Kidney capillary endothelial cell (primary cell): Measurements from ENCODE around the gene PRKCH.

Source experiments
- DNase-seq: peaks from one replicate; pipeline ENCODE4 v3.0.0-alpha.2; 2018; ENCODE audit warnings: low spot score

PRKCH gene

GRCh38 chr14:61569308-61569707, 247.9 kb downstream of the PRKCH start:
- no peak for DNase-seq

- no peak for DNase-seq
These were observed 248.6 kb downstream of the PRKCH start for GRCh38 chr14:61569812-61570548.

GRCh38 chr14:61570549-61571290, 249.3 kb downstream of the PRKCH start:
- no peak for DNase-seq

GRCh38 chr14:61571917-61572316, 250.5 kb downstream of the PRKCH start:
- DNase-seq = no peak

GRCh38 chr14:61573321-61573720, 251.9 kb downstream of the PRKCH start:
- no peak for DNase-seq

- no peak for DNase-seq
These were observed 252.6 kb downstream of the PRKCH start for GRCh38 chr14:61573748-61574513.

GRCh38 chr14:61574514-61574807, 253.1 kb downstream of the PRKCH start:
- no peak for DNase-seq

GRCh38 chr14:61575126-61575525, 253.7 kb downstream of the PRKCH start:
- no peak for DNase-seq

- no peak for DNase-seq
These were observed 254.3 kb downstream of the PRKCH start for GRCh38 chr14:61575551-61576150.

GRCh38 chr14:61577506-61577931, 256.1 kb downstream of the PRKCH start:
- no peak for DNase-seq

- no peak for DNase-seq
These were observed 257.4 kb downstream of the PRKCH start for GRCh38 chr14:61578745-61579144.

- no peak for DNase-seq
These were observed 260.0 kb downstream of the PRKCH start for GRCh38 chr14:61581340-61581739.

GRCh38 chr14:61581955-61582615, 260.7 kb downstream of the PRKCH start:
- DNase-seq = no peak

- no peak for DNase-seq
These were observed 261.4 kb downstream of the PRKCH start for GRCh38 chr14:61582815-61583214.

GRCh38 chr14:61584331-61584741, 263.0 kb downstream of the PRKCH start:
- DNase-seq = peak; percentile 38

- peak; percentile 48 for DNase-seq
These were observed 264.5 kb downstream of the PRKCH start for GRCh38 chr14:61585598-61586543.

GRCh38 chr14:61586544-61587055, 265.2 kb downstream of the PRKCH start:
- no peak for DNase-seq

GRCh38 chr14:61587081-61587713, 265.8 kb downstream of the PRKCH start:
- DNase-seq = no peak

GRCh38 chr14:61588419-61588901, 267.1 kb downstream of the PRKCH start:
- no peak for DNase-seq
